ENCODE results near the gene TRIP13. TPM values are rescaled to one million over a fixed set of nuclear protein-coding genes. Genes with fewer than 3 reads are reported as not detected.
A peak's percentile ranks its signal among the peaks of the same experiment; 100 is the strongest.

Gene TRIP13
- total and polyA plus RNA-seq, 9 of the 15 experiments (the other 6 are each of a cell fraction or from before 2014, with no cell fraction given): 24.1 to 116 (median 53.2) TPM

GRCh38 chr5:891117-891836 lies 1.4 kb upstream of the TRIP13 start:
- ChIA-PET POLR2A (interaction anchor here (0.6 to 1.2 kb wide), 3 partner anchors 10 to 1129 kb away, joined by 3 to 5 read pairs (median 4); no protein-coding TSS in a partner anchor), CTCF (ENCODE audit: low intra/inter-chr PET ratio) (no interaction called here)
- peak overlapping the region; percentile 92 to 100 for H3K9ac ChIP-seq (ENCODE audit: insufficient read depth in 1 of 2, low read depth in 2 of 2, low read length in 2 of 2)
- FAIRE-seq: peak; percentile 88
- H3K79me2 ChIP-seq (ENCODE audit: control insufficient read depth, insufficient read depth, low read length): peaks cover 96% of the 10 kb centered on the region
- no TSS peak for BruUV-seq (replicated peaks)
- peaks cover 14% of the 10 kb centered on the region; the same call in 1 of the 2 replicates for H4K20me1 ChIP-seq (replicated peaks; ENCODE audit: control insufficient read depth, insufficient read depth, low read length)
- peak; percentile 82 to 95 (median 87) for DNase-seq (ENCODE audit: extremely low read depth in 1 of 4, low spot score in 3 of 4)
- intact Hi-C loops (cut with micrococcal nuclease): loop anchor here (5.0 kb wide), 1 partner anchor 279 kb away; the partner anchor contains the start of gene CEP72
- peak overlapping the region; percentile 71 for H3K4me3 ChIP-seq
- peak overlapping the region; percentile 83 for H3K27ac ChIP-seq (ENCODE audit: extremely low read depth, low read depth, low read length)
- H2AFZ ChIP-seq (ENCODE audit: low read depth, low read length): peak overlapping the region; percentile 87
- no peaks in the 10 kb centered on the region for H3K9me3 ChIP-seq (replicated peaks; ENCODE audit: control insufficient read depth, insufficient read depth, low read depth, low read length)
- H3K27me3 ChIP-seq (ENCODE audit: control insufficient read depth in 2 of 2, insufficient read depth in 2 of 2, low read length in 2 of 2): no peaks in the 10 kb centered on the region
- peak; percentile 86 for ATAC-seq
- H3K4me2 ChIP-seq (ENCODE audit: insufficient read depth, low read length): peak overlapping the region; percentile 99
- peaks cover 82% of the 10 kb centered on the region for H3K36me3 ChIP-seq (ENCODE audit: control insufficient read depth, insufficient read depth, low read length)
- under 1% methylated on average over 34 of the region's 34 CpGs for WGBS (ENCODE audit: insufficient coverage, low coverage, missing lambda C conversion rate)
- H3K9me1 ChIP-seq (ENCODE audit: control insufficient read depth, insufficient read depth, low read length): no peaks in the 10 kb centered on the region
- H3K4me1 ChIP-seq (replicated peaks in 1 of 2; ENCODE audit: control insufficient read depth in 2 of 2, insufficient read depth in 2 of 2, low read length in 2 of 2): peaks cover 20 to 37% of the 10 kb centered on the region in 2 experiments; a peak in 4 of 5 replicates
- in situ Hi-C loops (cut with MboI): no loop called here
- TF ChIP-seq TAF15 (IDR thresholded peaks at IDR 0.05; ENCODE audit: low read depth, low read length) (no peak), THAP7 (CRISPR knock-in tag; IDR thresholded peaks at IDR 0.05) (no peak), PML (IDR thresholded peaks at IDR 0.05; ENCODE audit: low read length) (no peak), ZNF253 (CRISPR knock-in tag; conservative IDR thresholded peaks at IDR 0.05) (no peak), RBM25 (IDR thresholded peaks at IDR 0.05; ENCODE audit: low read depth, low read length, severe bottlenecking) (no peak), E2F3 (CRISPR knock-in tag; IDR thresholded peaks at IDR 0.05) (no peak), ATF3 (IDR thresholded peaks at IDR 0.05) (no peak), ATF3 (CRISPR knock-in tag; conservative IDR thresholded peaks at IDR 0.05) (no peak), ZBTB49 (CRISPR knock-in tag; IDR thresholded peaks at IDR 0.05; ENCODE audit: borderline replicate concordance) (no peak), BRF1 (IDR thresholded peaks at IDR 0.05; ENCODE audit: borderline replicate concordance, extremely low read depth, insufficient read length) (no peak), KAT8 (IDR thresholded peaks at IDR 0.05; ENCODE audit: low read depth) (no peak), ZNF444 (CRISPR knock-in tag; IDR thresholded peaks at IDR 0.05) (no peak), PHF8 (IDR thresholded peaks at IDR 0.05; ENCODE audit: borderline replicate concordance, low read length) (peak; percentile 46; the same call in 1 of the 2 replicates), MAZ (CRISPR knock-in tag; conservative IDR thresholded peaks at IDR 0.05 in 1 of 2, IDR thresholded peaks at IDR 0.05 in 1 of 2) (peak; percentile 14 to 44; a peak in 2 of 4 replicates), ZNF57 (CRISPR knock-in tag; IDR thresholded peaks at IDR 0.05) (no peak)
- TF ChIP-seq, protein P1, sequence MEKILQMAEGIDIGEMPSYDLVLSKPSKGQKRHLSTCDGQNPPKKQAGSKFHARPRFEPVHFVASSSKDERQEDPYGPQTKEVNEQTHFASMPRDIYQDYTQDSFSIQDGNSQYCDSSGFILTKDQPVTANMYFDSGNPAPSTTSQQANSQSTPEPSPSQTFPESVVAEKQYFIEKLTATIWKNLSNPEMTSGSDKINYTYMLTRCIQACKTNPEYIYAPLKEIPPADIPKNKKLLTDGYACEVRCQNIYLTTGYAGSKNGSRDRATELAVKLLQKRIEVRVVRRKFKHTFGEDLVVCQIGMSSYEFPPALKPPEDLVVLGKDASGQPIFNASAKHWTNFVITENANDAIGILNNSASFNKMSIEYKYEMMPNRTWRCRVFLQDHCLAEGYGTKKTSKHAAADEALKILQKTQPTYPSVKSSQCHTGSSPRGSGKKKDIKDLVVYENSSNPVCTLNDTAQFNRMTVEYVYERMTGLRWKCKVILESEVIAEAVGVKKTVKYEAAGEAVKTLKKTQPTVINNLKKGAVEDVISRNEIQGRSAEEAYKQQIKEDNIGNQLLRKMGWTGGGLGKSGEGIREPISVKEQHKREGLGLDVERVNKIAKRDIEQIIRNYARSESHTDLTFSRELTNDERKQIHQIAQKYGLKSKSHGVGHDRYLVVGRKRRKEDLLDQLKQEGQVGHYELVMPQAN (IDR thresholded peaks at IDR 0.05; ENCODE audit: borderline replicate concordance): peak; percentile 83

Measured in K562 (cell line).